GM12878 (cell line): ENCODE measurements around the gene ATP8A1. TPM values are rescaled to one million over a fixed set of nuclear protein-coding genes. Genes with fewer than 3 reads are reported as not detected.

Experiments
- ATAC-seq: fragments of 200-7000 bp; cut with Tn5 transposase; 3 replicates; pipeline ENCODE4 v1.9.1; 2020; ENCODE audit warnings: mild to moderate bottlenecking, moderate library complexity
- BruUV-seq: library from RNA; stranded (reverse); fragments of 400-500 nt; replicated peaks from 2 replicates; lab custom pipeline; 2021; lab: Mats Ljungman, UMichigan
- CTCF ChIA-PET: fragments of 300-600 bp; sonication (Branson Sonifier 250); formaldehyde crosslinking; extraction: SDS; loops from one replicate; lab custom pipeline; 2021; ENCODE audit warnings: inconsistent platforms; lab: Yijun Ruan, JAX
- POLR2A ChIA-PET: fragments of 350-600 bp; formaldehyde crosslinking; extraction: SDS; loops from one replicate; lab custom pipeline; 2021; ENCODE audit warnings: inconsistent platforms; lab: Charles Lee
- RAD21 ChIA-PET: fragments of 300-600 bp; sonication (Branson Sonifier 250); formaldehyde crosslinking; loops from one replicate; lab custom pipeline; 2023; ENCODE audit warnings: antibody characterized with exemption; ENCODE audit not compliant: unreplicated experiment; lab: Charles Lee
- SMC1A ChIA-PET: fragments of 300-600 bp; sonication (Branson Sonifier 250); formaldehyde crosslinking; loops from one replicate; lab custom pipeline; 2023; ENCODE audit not compliant: unreplicated experiment, uncharacterized antibody; lab: Charles Lee
- DNase-seq: peaks from one replicate; pipeline ENCODE4 v3.0.0-alpha.2; 2011; ENCODE audit warnings: low read depth, low spot score
- FAIRE-seq: peaks from 3 replicates; lab custom pipeline; 2011; peaks lifted over from hg19 to GRCh38; lab: Jason Lieb, UNC
- H2AFZ ChIP-seq: 2 replicates; pipeline ENCODE4 v1.6.0; 2011; ENCODE audit warnings: low read depth, low read length, control low read depth; ENCODE audit not compliant: control insufficient read depth
- H3K27ac ChIP-seq: 2 replicates; pipeline ENCODE4 v1.5.1; 2011; ENCODE audit warnings: control low read depth; ENCODE audit not compliant: control insufficient read depth, insufficient read depth
- H3K27me3 ChIP-seq, 2 experiments: replicated peaks in 1 of 2; 2 replicates each; pipeline versions ENCODE4 v1.6.0 to v1.6.1; 2011; ENCODE audit warnings: low read length in 1 of 2; ENCODE audit not compliant: control insufficient read depth in 2 of 2, insufficient read depth in 2 of 2
- H3K36me3 ChIP-seq, 2 experiments: 2 replicates each; pipeline ENCODE4 v1.5.1; 2011; ENCODE audit warnings: low read length in 1 of 2; ENCODE audit not compliant: control insufficient read depth in 2 of 2, insufficient read depth in 2 of 2
- H3K4me1 ChIP-seq: 2 replicates; pipeline ENCODE4 v1.6.1; 2011; ENCODE audit warnings: mild to moderate bottlenecking, low read length, moderate library complexity, mixed read lengths; ENCODE audit not compliant: control insufficient read depth, insufficient read depth
- H3K4me2 ChIP-seq: 2 replicates; pipeline ENCODE4 v1.6.0; 2011; ENCODE audit warnings: control low read depth; ENCODE audit not compliant: control insufficient read depth, insufficient read depth
- H3K4me3 ChIP-seq: fragments of 200-600 bp; sonication (generic); 2 replicates; pipeline ENCODE4 v1.5.1; 2016
- H3K79me2 ChIP-seq: 2 replicates; pipeline ENCODE4 v1.6.0; 2011; ENCODE audit warnings: low read length; ENCODE audit not compliant: control insufficient read depth, insufficient read depth
- H3K9ac ChIP-seq: 2 replicates; pipeline ENCODE4 v1.8.0; 2011; ENCODE audit warnings: low read length, control low read depth, mixed read lengths; ENCODE audit not compliant: control insufficient read depth, insufficient read depth
- H3K9me3 ChIP-seq: replicated peaks from 3 replicates; pipeline ENCODE4 v1.5.1; 2011; ENCODE audit warnings: mild to moderate bottlenecking, low read length; ENCODE audit not compliant: control insufficient read depth, insufficient read depth
- H4K20me1 ChIP-seq: 2 replicates; pipeline ENCODE4 v1.6.0; 2011; ENCODE audit not compliant: control insufficient read depth, insufficient read depth
- ASH2L ChIP-seq: fragments of 300-600, 200-600 bp; sonication (generic); IDR thresholded peaks from 2 replicates; pipeline ENCODE4 v1.6.1; 2017; ENCODE audit warnings: low read depth, mild to moderate bottlenecking, borderline replicate concordance
- CBX3 ChIP-seq: fragments of 200-600 bp; sonication (generic); IDR thresholded peaks from 2 replicates; pipeline ENCODE4 v1.6.1; 2016; ENCODE audit warnings: low read depth, borderline replicate concordance
- CEBPB ChIP-seq, 2 experiments: fragments of 150-350 bp in 1 of 2; IDR thresholded peaks; 2 replicates each; pipeline ENCODE4 v1.6.1; 2012 to 2014; ENCODE audit warnings: low read depth in 2 of 2, low read length in 2 of 2, borderline replicate concordance in 1 of 2, inconsistent platforms in 1 of 2
- GABPA ChIP-seq: IDR thresholded peaks from 2 replicates; pipeline ENCODE4 v1.6.1; 2014; ENCODE audit warnings: antibody characterized with exemption, low read depth, mild to moderate bottlenecking, inconsistent platforms
- MYB ChIP-seq: fragments of 150-350 bp; IDR thresholded peaks from 2 replicates; pipeline ENCODE4 v1.6.1; 2014; ENCODE audit warnings: mild to moderate bottlenecking, low read depth, low read length, borderline replicate concordance
- TCF3 ChIP-seq: IDR thresholded peaks from 2 replicates; pipeline ENCODE4 v1.6.1; 2012; ENCODE audit warnings: low read depth, mild to moderate bottlenecking, low read length, borderline replicate concordance; ENCODE audit not compliant: insufficient read depth
- WGBS: methylation state at CpG from one replicate; pipeline ENCODE4 v1.1.6; 2016; ENCODE audit warnings: low lambda C conversion rate; ENCODE audit not compliant: insufficient replicate concordance, insufficient coverage; ENCODE audit errors: missing lambda C conversion rate; 5-methylcytosine and 5-hydroxymethylcytosine counted together
- in situ Hi-C: fragments of 300-500 bp; cut with MboI; formaldehyde crosslinking; loops from 9 replicates; pipeline ENCODE4 v1.14.3; 2018; ENCODE audit warnings: mixed read lengths
- intact Hi-C: fragments of 100-400 bp; cut with micrococcal nuclease; formaldehyde crosslinking; loops from one replicate; pipeline ENCODE4 v1.14.2; 2022; ENCODE audit not compliant: unreplicated experiment
- polyA plus RNA-seq, 11 experiments: library from polyadenylated mRNA; depleted of rRNA in 4 of 11; unstranded in 6 of 11; stranded (reverse) in 5 of 11; fragments of >200 nt; fragmentation: Nextera tagmentation in 4 of 11; fragmentation: Illumina TruSeq in 1 of 11; extraction: Ambion mirVana in 4 of 11; extraction: Trizol in 1 of 11; gene quantifications; 1 replicate in 1 of 11; 2 replicates in 10 of 11; pipeline versions ENCODE4 v1.2.1 to v1.2.3, GENCODE V29; 2011 to 2016; ENCODE audit warnings: inconsistent platforms in 2 of 11, missing spikeins in 2 of 11, low read depth in 1 of 11
- total RNA-seq, 4 experiments: library from RNA; depleted of rRNA in 3 of 4; stranded (reverse); fragments of >200 nt in 3 of 4; fragmentation: Illumina TruSeq in 1 of 4; extraction: Trizol in 1 of 4; gene quantifications; 2 replicates each; pipeline versions ENCODE4 v1.2.1 to v1.2.3, GENCODE V29; 2013 to 2021
- TF ChIP-seq, protein P1 (sequence below): fragments of 450-650 bp; IDR thresholded peaks from 2 replicates; pipeline ENCODE4 v1.6.1; 2017; ENCODE audit warnings: borderline replicate concordance
- TF ChIP-seq, protein P2 (sequence below): fragments of 450-650 bp; IDR thresholded peaks from 2 replicates; pipeline ENCODE4 v1.6.1; 2017; ENCODE audit warnings: mild to moderate bottlenecking
- TF ChIP-seq, protein P3 (sequence below): IDR thresholded peaks from 2 replicates; pipeline ENCODE4 v1.6.1; 2011; ENCODE audit warnings: borderline replicate concordance, low read depth, mild to moderate bottlenecking, moderate library complexity, low read length; ENCODE audit not compliant: insufficient read depth, poor library complexity, severe bottlenecking
- TF ChIP-seq, protein P4 (sequence below): IDR thresholded peaks from 2 replicates; pipeline ENCODE4 v1.6.1; 2011; ENCODE audit warnings: borderline replicate concordance, low read depth, mild to moderate bottlenecking, moderate library complexity, mixed read lengths, low read length; ENCODE audit not compliant: insufficient read depth; ENCODE audit errors: extremely low read length

The ATP8A1 gene
- total and polyA plus RNA-seq, 10 of the 15 experiments (the other 5 are each of a cell fraction or from before 2014, with no cell fraction given), result 9.0 to 116 (median 37.3) TPM

DNA sequence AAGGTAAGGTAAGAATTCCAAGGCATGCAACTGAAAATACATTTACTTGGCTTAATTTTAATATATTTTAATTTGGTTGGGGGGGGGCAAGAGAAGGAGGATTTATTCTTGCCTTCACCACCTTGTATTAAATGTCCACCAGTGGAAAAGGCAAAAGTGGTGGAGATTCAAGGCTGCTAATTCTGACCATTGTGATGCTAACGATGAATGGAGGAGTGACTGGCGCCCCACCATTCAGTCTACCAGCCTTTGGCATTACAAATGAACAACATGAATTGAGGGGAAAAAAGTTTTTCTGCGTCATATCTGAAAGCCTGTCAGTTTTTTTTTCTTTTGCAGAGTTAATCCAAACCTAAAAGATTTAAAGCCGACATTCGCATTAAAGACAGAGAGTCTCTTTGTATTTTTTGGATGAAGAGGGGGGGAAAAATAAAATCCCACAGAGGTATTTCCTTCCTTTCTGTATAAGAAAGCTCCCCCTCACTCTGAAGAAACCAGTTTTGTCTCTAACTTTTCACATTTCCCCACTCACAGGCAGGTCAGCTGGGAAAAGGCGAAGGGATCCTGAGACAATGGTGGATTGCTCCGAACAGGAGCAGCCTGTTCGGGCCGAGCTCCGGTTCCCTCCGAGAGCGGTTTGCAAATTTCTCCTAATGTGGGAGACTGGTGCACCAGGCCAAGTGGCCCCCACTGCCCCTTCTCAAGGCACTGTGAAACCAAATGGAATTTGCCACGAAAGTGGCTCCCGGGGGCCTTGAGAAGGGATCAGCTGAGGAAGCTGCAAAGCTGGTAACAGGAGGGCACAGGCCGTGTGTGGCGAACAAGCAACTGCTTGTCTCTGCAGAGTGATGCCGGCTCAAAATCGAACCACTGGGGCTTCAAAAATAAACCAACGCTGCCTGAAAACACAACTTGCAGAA, 231.5 kb downstream of the ATP8A1 start:
- no peaks in the 10 kb centered on the region for H3K79me2 ChIP-seq
- ChIA-PET POLR2A (no interaction called here), CTCF (interaction anchor here (0.7 to 1.4 kb wide), 3 partner anchors 20 to 107 kb away, joined by 3 to 5 read pairs (median 3); no protein-coding TSS in a partner anchor), SMC1A (interaction anchor here (1.2 to 1.5 kb wide), 2 partner anchors 94 to 95 kb away, joined by 3 to 4 read pairs; no protein-coding TSS in a partner anchor), RAD21 (no interaction called here)
- H3K27me3 ChIP-seq, result no peaks in the 10 kb centered on the region
- H3K4me2 ChIP-seq, result no peak overlapping the region
- DNase-seq (no peak), ATAC-seq (no peak), FAIRE-seq (no peak)
- no peaks in the 10 kb centered on the region for H4K20me1 ChIP-seq
- no peak overlapping the region for H3K27ac ChIP-seq
- H3K9me3 ChIP-seq, result no peaks in the 10 kb centered on the region
- in situ Hi-C loops (no loop called here), intact Hi-C loops (no loop called here)
- over 99% methylated on average over 19 of the region's 19 CpGs for WGBS
- no TSS peak for BruUV-seq
- H3K9ac ChIP-seq, result no peak overlapping the region
- TF ChIP-seq CBX3 (no peak), CEBPB (IDR thresholded peaks at IDR 0.05; ENCODE audit: borderline replicate concordance in 1 of 2, low read depth in 2 of 2, low read length in 2 of 2) (no peak), ASH2L (no peak), TCF3 (no peak), GABPA (no peak), MYB (no peak)
- TF ChIP-seq, protein P1, sequence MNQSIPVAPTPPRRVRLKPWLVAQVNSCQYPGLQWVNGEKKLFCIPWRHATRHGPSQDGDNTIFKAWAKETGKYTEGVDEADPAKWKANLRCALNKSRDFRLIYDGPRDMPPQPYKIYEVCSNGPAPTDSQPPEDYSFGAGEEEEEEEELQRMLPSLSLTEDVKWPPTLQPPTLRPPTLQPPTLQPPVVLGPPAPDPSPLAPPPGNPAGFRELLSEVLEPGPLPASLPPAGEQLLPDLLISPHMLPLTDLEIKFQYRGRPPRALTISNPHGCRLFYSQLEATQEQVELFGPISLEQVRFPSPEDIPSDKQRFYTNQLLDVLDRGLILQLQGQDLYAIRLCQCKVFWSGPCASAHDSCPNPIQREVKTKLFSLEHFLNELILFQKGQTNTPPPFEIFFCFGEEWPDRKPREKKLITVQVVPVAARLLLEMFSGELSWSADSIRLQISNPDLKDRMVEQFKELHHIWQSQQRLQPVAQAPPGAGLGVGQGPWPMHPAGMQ, result no peak
- TF ChIP-seq, protein P2, sequence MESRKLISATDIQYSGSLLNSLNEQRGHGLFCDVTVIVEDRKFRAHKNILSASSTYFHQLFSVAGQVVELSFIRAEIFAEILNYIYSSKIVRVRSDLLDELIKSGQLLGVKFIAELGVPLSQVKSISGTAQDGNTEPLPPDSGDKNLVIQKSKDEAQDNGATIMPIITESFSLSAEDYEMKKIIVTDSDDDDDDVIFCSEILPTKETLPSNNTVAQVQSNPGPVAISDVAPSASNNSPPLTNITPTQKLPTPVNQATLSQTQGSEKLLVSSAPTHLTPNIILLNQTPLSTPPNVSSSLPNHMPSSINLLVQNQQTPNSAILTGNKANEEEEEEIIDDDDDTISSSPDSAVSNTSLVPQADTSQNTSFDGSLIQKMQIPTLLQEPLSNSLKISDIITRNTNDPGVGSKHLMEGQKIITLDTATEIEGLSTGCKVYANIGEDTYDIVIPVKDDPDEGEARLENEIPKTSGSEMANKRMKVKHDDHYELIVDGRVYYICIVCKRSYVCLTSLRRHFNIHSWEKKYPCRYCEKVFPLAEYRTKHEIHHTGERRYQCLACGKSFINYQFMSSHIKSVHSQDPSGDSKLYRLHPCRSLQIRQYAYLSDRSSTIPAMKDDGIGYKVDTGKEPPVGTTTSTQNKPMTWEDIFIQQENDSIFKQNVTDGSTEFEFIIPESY, result no peak
- TF ChIP-seq, protein P3, sequence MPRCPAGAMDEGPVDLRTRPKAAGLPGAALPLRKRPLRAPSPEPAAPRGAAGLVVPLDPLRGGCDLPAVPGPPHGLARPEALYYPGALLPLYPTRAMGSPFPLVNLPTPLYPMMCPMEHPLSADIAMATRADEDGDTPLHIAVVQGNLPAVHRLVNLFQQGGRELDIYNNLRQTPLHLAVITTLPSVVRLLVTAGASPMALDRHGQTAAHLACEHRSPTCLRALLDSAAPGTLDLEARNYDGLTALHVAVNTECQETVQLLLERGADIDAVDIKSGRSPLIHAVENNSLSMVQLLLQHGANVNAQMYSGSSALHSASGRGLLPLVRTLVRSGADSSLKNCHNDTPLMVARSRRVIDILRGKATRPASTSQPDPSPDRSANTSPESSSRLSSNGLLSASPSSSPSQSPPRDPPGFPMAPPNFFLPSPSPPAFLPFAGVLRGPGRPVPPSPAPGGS, result no peak
- TF ChIP-seq, protein P4, sequence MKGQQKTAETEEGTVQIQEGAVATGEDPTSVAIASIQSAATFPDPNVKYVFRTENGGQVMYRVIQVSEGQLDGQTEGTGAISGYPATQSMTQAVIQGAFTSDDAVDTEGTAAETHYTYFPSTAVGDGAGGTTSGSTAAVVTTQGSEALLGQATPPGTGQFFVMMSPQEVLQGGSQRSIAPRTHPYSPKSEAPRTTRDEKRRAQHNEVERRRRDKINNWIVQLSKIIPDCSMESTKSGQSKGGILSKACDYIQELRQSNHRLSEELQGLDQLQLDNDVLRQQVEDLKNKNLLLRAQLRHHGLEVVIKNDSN, result no peak
- no peaks in the 10 kb centered on the region for H3K4me1 ChIP-seq
- H3K36me3 ChIP-seq, result peaks cover 3 to 14% of the 10 kb centered on the region in 2 experiments; a peak in 3 of 4 replicates
- no peak overlapping the region for H3K4me3 ChIP-seq
- no peak overlapping the region for H2AFZ ChIP-seq
